Measurements from ENCODE around the gene CCDC158. TPM values are rescaled to one million over a fixed set of nuclear protein-coding genes. Genes with fewer than 3 reads are reported as not detected.

CCDC158 gene
- total and polyA plus RNA-seq, 10 of the 15 experiments (the other 5 are each of a cell fraction or from before 2014, with no cell fraction given): not detected

DNA sequence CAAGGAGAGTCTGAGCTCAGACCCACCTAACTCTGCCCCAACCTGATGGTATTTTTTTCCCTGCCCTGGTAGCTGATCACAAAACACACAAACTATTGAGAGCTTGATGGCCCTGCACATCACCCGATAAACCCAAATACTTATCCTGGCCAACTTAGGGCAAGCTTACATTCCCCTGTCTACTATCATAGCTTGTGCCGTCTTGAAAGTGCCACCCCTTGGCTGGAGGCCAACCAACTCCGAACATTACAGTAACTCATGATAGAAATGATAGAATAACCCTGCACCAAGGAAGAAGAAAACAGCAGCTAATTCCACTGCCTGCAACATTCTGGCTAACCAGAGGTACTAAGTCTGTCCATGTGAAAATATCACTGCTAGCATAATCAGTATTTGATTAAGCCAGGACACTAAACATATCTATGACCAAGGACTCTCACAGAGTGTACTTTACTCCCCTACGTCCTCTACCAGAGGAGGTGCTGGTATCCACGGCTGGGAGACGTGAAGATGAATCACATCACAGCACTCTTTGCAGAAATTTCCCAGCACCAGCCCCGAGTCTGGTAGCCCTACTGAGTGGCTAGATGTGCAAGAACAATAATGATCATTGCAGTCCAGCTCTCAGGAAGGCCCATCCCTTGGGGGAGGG is 105.5 kb downstream of the CCDC158 start (continued):
- TF ChIP-seq, protein P1, sequence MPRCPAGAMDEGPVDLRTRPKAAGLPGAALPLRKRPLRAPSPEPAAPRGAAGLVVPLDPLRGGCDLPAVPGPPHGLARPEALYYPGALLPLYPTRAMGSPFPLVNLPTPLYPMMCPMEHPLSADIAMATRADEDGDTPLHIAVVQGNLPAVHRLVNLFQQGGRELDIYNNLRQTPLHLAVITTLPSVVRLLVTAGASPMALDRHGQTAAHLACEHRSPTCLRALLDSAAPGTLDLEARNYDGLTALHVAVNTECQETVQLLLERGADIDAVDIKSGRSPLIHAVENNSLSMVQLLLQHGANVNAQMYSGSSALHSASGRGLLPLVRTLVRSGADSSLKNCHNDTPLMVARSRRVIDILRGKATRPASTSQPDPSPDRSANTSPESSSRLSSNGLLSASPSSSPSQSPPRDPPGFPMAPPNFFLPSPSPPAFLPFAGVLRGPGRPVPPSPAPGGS (IDR thresholded peaks at IDR 0.05; ENCODE audit: borderline replicate concordance, insufficient read depth, low read depth, low read length, poor library complexity, severe bottlenecking): no peak
- TF ChIP-seq MTA2 (IDR thresholded peaks at IDR 0.05; ENCODE audit: low read depth): no peak

DNA sequence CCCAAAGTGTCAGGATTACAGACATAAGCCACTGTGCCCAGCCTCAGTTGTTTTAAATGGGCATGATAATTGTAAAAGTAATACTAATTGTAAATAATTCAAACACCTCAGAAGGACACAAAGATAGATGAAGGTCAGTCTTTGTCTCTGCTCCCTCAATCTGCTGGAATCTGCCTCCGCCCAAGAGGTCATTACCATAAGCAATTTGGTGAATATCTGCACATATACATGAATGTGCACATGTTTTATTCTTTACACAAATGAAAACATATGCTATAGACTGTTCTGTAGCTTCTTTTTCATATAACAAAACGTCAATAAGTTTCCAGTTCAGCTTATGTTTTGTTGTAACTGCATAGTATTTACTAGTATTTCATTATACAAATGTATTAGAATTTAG is 107.4 kb downstream of the CCDC158 start:
- Histone ChIP-seq H3K36me3 (ENCODE audit: control insufficient read depth in 2 of 2, insufficient read depth in 2 of 2, low read length in 1 of 2) (no peaks in the 10 kb centered on the region), H3K79me2 (ENCODE audit: control insufficient read depth, insufficient read depth, low read length) (no peaks in the 10 kb centered on the region), H3K4me2 (ENCODE audit: control insufficient read depth, insufficient read depth) (no peak overlapping the region), H4K20me1 (ENCODE audit: control insufficient read depth, insufficient read depth) (no peaks in the 10 kb centered on the region), H3K27ac (ENCODE audit: control insufficient read depth, insufficient read depth) (no peak overlapping the region), H3K4me1 (ENCODE audit: control insufficient read depth, insufficient read depth, low read length) (no peaks in the 10 kb centered on the region), H3K27me3 (replicated peaks in 1 of 2; ENCODE audit: control insufficient read depth in 2 of 2, insufficient read depth in 2 of 2, low read length in 1 of 2) (peaks cover 0 to 5% of the 10 kb centered on the region in 2 experiments; a peak in 2 of 4 replicates), H3K9ac (ENCODE audit: control insufficient read depth, insufficient read depth, low read length) (no peak overlapping the region), H3K4me3 (no peak overlapping the region), H3K9me3 (replicated peaks; ENCODE audit: control insufficient read depth, insufficient read depth, low read length) (no peaks in the 10 kb centered on the region; the same call in 1 of the 3 replicates), H2AFZ (ENCODE audit: control insufficient read depth, low read depth, low read length) (no peak overlapping the region)
- no peak for FAIRE-seq
- ATAC-seq: no peak
- ChIA-PET RAD21 (ENCODE audit: unreplicated experiment) (no interaction called here), POLR2A (no interaction called here), SMC1A (ENCODE audit: uncharacterized antibody, unreplicated experiment) (interaction anchor here (1.9 kb wide), 1 partner anchor 64 kb away, joined by 6 read pairs; no protein-coding TSS in a partner anchor), CTCF (no interaction called here)
- 9% methylated on average over 2 of the region's 2 CpGs for WGBS (ENCODE audit: insufficient coverage, insufficient replicate concordance, low lambda C conversion rate, missing lambda C conversion rate)
- DNase-seq (ENCODE audit: low read depth, low spot score): no peak
- no TSS peak for BruUV-seq (replicated peaks)
- TF ChIP-seq, protein P2, sequence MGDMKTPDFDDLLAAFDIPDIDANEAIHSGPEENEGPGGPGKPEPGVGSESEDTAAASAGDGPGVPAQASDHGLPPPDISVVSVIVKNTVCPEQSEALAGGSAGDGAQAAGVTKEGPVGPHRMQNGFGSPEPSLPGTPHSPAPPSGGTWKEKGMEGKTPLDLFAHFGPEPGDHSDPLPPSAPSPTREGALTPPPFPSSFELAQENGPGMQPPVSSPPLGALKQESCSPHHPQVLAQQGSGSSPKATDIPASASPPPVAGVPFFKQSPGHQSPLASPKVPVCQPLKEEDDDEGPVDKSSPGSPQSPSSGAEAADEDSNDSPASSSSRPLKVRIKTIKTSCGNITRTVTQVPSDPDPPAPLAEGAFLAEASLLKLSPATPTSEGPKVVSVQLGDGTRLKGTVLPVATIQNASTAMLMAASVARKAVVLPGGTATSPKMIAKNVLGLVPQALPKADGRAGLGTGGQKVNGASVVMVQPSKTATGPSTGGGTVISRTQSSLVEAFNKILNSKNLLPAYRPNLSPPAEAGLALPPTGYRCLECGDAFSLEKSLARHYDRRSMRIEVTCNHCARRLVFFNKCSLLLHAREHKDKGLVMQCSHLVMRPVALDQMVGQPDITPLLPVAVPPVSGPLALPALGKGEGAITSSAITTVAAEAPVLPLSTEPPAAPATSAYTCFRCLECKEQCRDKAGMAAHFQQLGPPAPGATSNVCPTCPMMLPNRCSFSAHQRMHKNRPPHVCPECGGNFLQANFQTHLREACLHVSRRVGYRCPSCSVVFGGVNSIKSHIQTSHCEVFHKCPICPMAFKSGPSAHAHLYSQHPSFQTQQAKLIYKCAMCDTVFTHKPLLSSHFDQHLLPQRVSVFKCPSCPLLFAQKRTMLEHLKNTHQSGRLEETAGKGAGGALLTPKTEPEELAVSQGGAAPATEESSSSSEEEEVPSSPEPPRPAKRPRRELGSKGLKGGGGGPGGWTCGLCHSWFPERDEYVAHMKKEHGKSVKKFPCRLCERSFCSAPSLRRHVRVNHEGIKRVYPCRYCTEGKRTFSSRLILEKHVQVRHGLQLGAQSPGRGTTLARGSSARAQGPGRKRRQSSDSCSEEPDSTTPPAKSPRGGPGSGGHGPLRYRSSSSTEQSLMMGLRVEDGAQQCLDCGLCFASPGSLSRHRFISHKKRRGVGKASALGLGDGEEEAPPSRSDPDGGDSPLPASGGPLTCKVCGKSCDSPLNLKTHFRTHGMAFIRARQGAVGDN (IDR thresholded peaks at IDR 0.05): no peak
- TF ChIP-seq IRF4 (IDR thresholded peaks at IDR 0.05; ENCODE audit: low read depth, low read length) (no peak), ZNF384 (IDR thresholded peaks at IDR 0.05; ENCODE audit: borderline replicate concordance, low read depth, low read length) (no peak), NFYB (IDR thresholded peaks at IDR 0.05; ENCODE audit: insufficient read depth, low read depth, low read length) (no peak), NFYA (IDR thresholded peaks at IDR 0.05; ENCODE audit: borderline replicate concordance, low read depth, low read length) (no peak)
- in situ Hi-C loops (cut with MboI) (no loop called here), intact Hi-C loops (cut with micrococcal nuclease; ENCODE audit: unreplicated experiment) (no loop called here)

Measured in GM12878 (cell line).